ENCODE results near the gene DDX52. TPM values are rescaled to one million over a fixed set of nuclear protein-coding genes. Genes with fewer than 3 reads are reported as not detected.
A peak's percentile ranks its signal among the peaks of the same experiment; 100 is the strongest.

The DDX52 gene
- total RNA-seq, 2 donors from 2014 or later: 25.0 to 45.2 TPM

GRCh38 chr17:37609170-37610040 is 33.8 kb downstream of the DDX52 start, which contains the start of gene SYNRG:
TSS of gene SYNRG (minus strand) at chr17:37609418. CDS start at chr17:37609355, 63 bp downstream.
- peak; percentile 89 to 92 for ATAC-seq
- peak; percentile 94 to 97 for DNase-seq (ENCODE audit: low spot score in 2 of 2)
- no peaks in the 10 kb centered on the region for H3K9me3 Mint-ChIP-seq
- H3K36me3 Mint-ChIP-seq: peaks cover 6 to 13% of the 10 kb centered on the region in 2 donors
- H3K27ac Mint-ChIP-seq: peak within 1 kb of the TSS; percentile 85 to 93

- ATAC-seq: peak; percentile 9 to 11
- H3K36me3 Mint-ChIP-seq: peaks cover 15 to 16% of the 10 kb centered on the region in 2 donors
- DNase-seq (ENCODE audit: low spot score in 2 of 2): peak in 1 of 2 donors; percentile 16
- peak overlapping the region; percentile 85 to 93 for H3K27ac Mint-ChIP-seq
- H3K9me3 Mint-ChIP-seq: no peaks in the 10 kb centered on the region
Observed at GRCh38 chr17:37608351-37609169, 34.7 kb downstream of the DDX52 start.

- H3K9me3 Mint-ChIP-seq: no peaks in the 10 kb centered on the region
- H3K27ac Mint-ChIP-seq: peak overlapping the region; percentile 85 to 93
- peaks cover 16 to 22% of the 10 kb centered on the region in 2 donors for H3K36me3 Mint-ChIP-seq
- peak in 1 of 2 donors; percentile 27 for DNase-seq (ENCODE audit: low spot score in 2 of 2)
- no peak for ATAC-seq
Observed at GRCh38 chr17:37607637-37608331, 35.5 kb downstream of the DDX52 start.

GRCh38 chr17:37605813-37606505 is 37.3 kb downstream of the DDX52 start:
- Mint-ChIP-seq H3K36me3 (peaks cover 16 to 29% of the 10 kb centered on the region in 2 donors), H3K9me3 (no peaks in the 10 kb centered on the region), H3K27ac (peak overlapping the region; percentile 82 to 85)
- DNase-seq (ENCODE audit: low spot score in 2 of 2) (peak in 1 of 2 donors; percentile 14), ATAC-seq (peak; percentile 21 to 62)

- ATAC-seq (no peak), DNase-seq (ENCODE audit: low spot score in 2 of 2) (no peak)
- H3K36me3 Mint-ChIP-seq: peaks cover 16 to 29% of the 10 kb centered on the region in 2 donors
- no peaks in the 10 kb centered on the region for H3K9me3 Mint-ChIP-seq
- peak overlapping the region; percentile 75 to 85 for H3K27ac Mint-ChIP-seq
Observed at GRCh38 chr17:37605081-37605480, 38.2 kb downstream of the DDX52 start.

- peak overlapping the region; percentile 84 to 85 for H3K27ac Mint-ChIP-seq
- DNase-seq (ENCODE audit: low spot score in 2 of 2) (peak in 1 of 2 donors; percentile 5), ATAC-seq (peak in 1 of 2 donors; percentile 43)
- peaks cover 16 to 29% of the 10 kb centered on the region in 2 donors for H3K36me3 Mint-ChIP-seq
- H3K9me3 Mint-ChIP-seq: no peaks in the 10 kb centered on the region
Observed at GRCh38 chr17:37604556-37604955, 38.7 kb downstream of the DDX52 start.

GRCh38 chr17:37598145-37598544 is 45.1 kb downstream of the DDX52 start:
- DNase-seq (ENCODE audit: low spot score in 2 of 2): no peak
- Mint-ChIP-seq H3K27ac (no peak overlapping the region), H3K9me3 (no peaks in the 10 kb centered on the region), H3K36me3 (peaks cover 0 to 41% of the 10 kb centered on the region in 2 donors)
- ATAC-seq: no peak

GRCh38 chr17:37592291-37592690 is 51.0 kb downstream of the DDX52 start:
- no peak for ATAC-seq
- DNase-seq (ENCODE audit: low spot score in 2 of 2): no peak
- peaks cover 11 to 19% of the 10 kb centered on the region in 2 donors for H3K36me3 Mint-ChIP-seq
- H3K9me3 Mint-ChIP-seq: no peaks in the 10 kb centered on the region
- H3K27ac Mint-ChIP-seq: no peak overlapping the region

- DNase-seq (ENCODE audit: low spot score in 2 of 2) (no peak), ATAC-seq (no peak)
- H3K9me3 Mint-ChIP-seq: no peaks in the 10 kb centered on the region
- H3K27ac Mint-ChIP-seq: no peak overlapping the region
- peaks cover 0 to 12% of the 10 kb centered on the region in 2 donors for H3K36me3 Mint-ChIP-seq
Observed at GRCh38 chr17:37585066-37585465, 58.2 kb downstream of the DDX52 start.

- H3K9me3 Mint-ChIP-seq: peaks cover 0 to 4% of the 10 kb centered on the region in 2 donors
- DNase-seq (ENCODE audit: low spot score in 2 of 2) (no peak), ATAC-seq (no peak)
- no peak overlapping the region for H3K27ac Mint-ChIP-seq
- H3K36me3 Mint-ChIP-seq: peaks cover 6 to 17% of the 10 kb centered on the region in 2 donors
Observed at GRCh38 chr17:37576281-37576680, 67.0 kb downstream of the DDX52 start.

- no peak for ATAC-seq
- H3K9me3 Mint-ChIP-seq: peaks cover 0 to 4% of the 10 kb centered on the region in 2 donors
- peak overlapping the region in 1 of 2 donors; percentile 9 for H3K27ac Mint-ChIP-seq
- H3K36me3 Mint-ChIP-seq: peaks cover 6 to 17% of the 10 kb centered on the region in 2 donors
- DNase-seq (ENCODE audit: low spot score in 2 of 2): no peak
Observed at GRCh38 chr17:37574427-37574826, 68.8 kb downstream of the DDX52 start.

GRCh38 chr17:37571674-37572073 is 71.6 kb downstream of the DDX52 start:
- DNase-seq (ENCODE audit: low spot score in 2 of 2): no peak
- Mint-ChIP-seq H3K36me3 (peaks cover 18 to 31% of the 10 kb centered on the region in 2 donors), H3K9me3 (peaks cover 0 to 4% of the 10 kb centered on the region in 2 donors), H3K27ac (no peak overlapping the region)
- ATAC-seq: no peak

- H3K9me3 Mint-ChIP-seq: peaks cover 0 to 4% of the 10 kb centered on the region in 2 donors
- no peak overlapping the region for H3K27ac Mint-ChIP-seq
- ATAC-seq (peak; percentile 60 to 69), DNase-seq (ENCODE audit: low spot score in 2 of 2) (peak in 1 of 2 donors; percentile 13)
- peaks cover 20 to 32% of the 10 kb centered on the region in 2 donors for H3K36me3 Mint-ChIP-seq
Observed at GRCh38 chr17:37570527-37571093, 72.6 kb downstream of the DDX52 start.

GRCh38 chr17:37568350-37569053 is 74.7 kb downstream of the DDX52 start:
- H3K27ac Mint-ChIP-seq: peak overlapping the region; percentile 14 to 44
- DNase-seq (ENCODE audit: low spot score in 2 of 2): no peak
- peaks cover 18 to 31% of the 10 kb centered on the region in 2 donors for H3K36me3 Mint-ChIP-seq
- ATAC-seq: no peak
- H3K9me3 Mint-ChIP-seq: no peaks in the 10 kb centered on the region

- peak overlapping the region in 1 of 2 donors; percentile 63 for H3K27ac Mint-ChIP-seq
- DNase-seq (ENCODE audit: low spot score in 2 of 2) (no peak), ATAC-seq (no peak)
- no peaks in the 10 kb centered on the region for H3K9me3 Mint-ChIP-seq
- H3K36me3 Mint-ChIP-seq: peaks cover 18 to 31% of the 10 kb centered on the region in 2 donors
Observed at GRCh38 chr17:37567538-37567937, 75.7 kb downstream of the DDX52 start.

Data from activated naive CD4-positive, alpha-beta T cell treated with anti-CD3 and anti-CD28 coated beads, Interleukin-2, amount 50 U/mL, for 72 hours (primary cell).